ENCODE results near the gene STPG1.

DNA sequence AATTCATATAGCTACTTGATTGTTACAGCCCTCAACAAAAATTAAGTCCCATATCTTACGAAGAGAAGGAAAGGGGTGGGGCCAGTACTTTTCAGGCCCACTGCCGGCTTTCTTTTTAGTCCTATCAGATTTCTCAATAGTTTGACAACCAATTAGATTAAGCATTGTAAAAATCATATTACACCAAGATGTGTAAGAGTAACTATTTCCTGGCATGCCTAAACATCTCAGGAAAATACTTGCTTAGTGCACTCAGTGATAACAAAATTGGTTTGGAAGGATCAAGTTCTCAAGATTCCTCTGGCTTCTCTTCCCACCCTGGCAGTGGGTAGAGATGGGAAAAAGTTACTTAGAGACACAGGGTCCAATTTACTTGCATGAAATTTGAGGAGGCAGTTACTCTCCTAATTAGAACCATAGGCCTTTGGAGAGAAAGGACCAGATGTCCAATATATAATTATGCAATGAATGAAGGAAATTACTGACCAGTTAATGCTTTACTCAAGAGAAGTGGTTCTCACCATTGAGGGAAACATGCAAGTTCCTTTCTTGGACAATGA, 30.1 kb downstream of the STPG1 start:
- TF ChIP-seq, protein P1, sequence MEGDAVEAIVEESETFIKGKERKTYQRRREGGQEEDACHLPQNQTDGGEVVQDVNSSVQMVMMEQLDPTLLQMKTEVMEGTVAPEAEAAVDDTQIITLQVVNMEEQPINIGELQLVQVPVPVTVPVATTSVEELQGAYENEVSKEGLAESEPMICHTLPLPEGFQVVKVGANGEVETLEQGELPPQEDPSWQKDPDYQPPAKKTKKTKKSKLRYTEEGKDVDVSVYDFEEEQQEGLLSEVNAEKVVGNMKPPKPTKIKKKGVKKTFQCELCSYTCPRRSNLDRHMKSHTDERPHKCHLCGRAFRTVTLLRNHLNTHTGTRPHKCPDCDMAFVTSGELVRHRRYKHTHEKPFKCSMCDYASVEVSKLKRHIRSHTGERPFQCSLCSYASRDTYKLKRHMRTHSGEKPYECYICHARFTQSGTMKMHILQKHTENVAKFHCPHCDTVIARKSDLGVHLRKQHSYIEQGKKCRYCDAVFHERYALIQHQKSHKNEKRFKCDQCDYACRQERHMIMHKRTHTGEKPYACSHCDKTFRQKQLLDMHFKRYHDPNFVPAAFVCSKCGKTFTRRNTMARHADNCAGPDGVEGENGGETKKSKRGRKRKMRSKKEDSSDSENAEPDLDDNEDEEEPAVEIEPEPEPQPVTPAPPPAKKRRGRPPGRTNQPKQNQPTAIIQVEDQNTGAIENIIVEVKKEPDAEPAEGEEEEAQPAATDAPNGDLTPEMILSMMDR (IDR thresholded peaks at IDR 0.05; ENCODE audit: insufficient read depth, low read length) = no peak
- TF ChIP-seq GABPA (IDR thresholded peaks at IDR 0.05; ENCODE audit: low read depth) (no peak), POLR2AphosphoS5 (IDR thresholded peaks at IDR 0.05; ENCODE audit: low read depth) (no peak), SPI1 (IDR thresholded peaks at IDR 0.05; ENCODE audit: borderline replicate concordance, low read depth) (no peak)
